GM21526 (cell line): ENCODE data around the gene PRRT4.

Experiments used
- ATAC-seq: cut with Tn5 transposase; IDR thresholded peaks from one replicate; pipeline ENCODE4 v1.9.1; 2021; ENCODE audit warnings: moderate library complexity; ENCODE audit not compliant: unreplicated experiment, low FRiP score

PRRT4 gene

DNA sequence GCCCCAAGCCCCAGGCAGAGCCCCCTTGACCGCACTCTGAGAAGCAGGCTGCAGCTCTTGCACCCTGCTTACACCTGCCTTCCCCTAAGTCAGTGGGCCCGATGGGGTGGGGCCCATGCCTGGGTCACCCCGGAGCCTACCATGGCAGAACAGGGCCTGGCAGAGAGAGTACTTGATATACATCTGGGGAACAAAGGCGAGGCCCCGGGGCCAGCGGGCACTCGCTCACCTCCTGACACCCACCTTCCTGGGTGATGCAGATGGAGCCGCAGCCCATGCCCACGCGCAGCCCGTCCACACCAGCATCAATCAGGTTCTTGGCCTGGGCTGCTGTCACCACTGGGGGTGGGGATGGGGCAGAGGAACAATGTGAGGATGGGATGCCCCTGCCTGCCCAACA is 34.9 kb upstream of the PRRT4 start:
- ATAC-seq = no peak

DNA sequence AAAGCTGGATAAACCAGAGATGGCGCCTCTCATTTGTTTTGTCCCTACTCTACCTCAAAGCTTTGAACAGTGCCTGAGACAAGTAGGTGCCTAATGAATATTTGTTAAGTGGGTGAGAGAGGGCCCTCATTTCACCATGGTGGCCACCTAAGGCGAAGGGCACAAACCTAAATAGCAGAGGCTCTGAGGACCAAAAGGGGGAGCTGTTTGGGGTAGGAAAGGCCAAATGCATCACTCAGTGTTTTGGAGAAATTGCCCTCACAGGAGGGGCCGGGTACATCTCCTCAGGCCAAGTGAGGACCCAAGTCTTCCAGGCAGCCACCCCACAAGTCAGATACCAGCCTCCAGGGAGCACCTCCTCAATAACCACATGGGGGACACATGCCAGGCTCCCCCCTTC is 34.3 kb upstream of the PRRT4 start:
- no peak for ATAC-seq

DNA sequence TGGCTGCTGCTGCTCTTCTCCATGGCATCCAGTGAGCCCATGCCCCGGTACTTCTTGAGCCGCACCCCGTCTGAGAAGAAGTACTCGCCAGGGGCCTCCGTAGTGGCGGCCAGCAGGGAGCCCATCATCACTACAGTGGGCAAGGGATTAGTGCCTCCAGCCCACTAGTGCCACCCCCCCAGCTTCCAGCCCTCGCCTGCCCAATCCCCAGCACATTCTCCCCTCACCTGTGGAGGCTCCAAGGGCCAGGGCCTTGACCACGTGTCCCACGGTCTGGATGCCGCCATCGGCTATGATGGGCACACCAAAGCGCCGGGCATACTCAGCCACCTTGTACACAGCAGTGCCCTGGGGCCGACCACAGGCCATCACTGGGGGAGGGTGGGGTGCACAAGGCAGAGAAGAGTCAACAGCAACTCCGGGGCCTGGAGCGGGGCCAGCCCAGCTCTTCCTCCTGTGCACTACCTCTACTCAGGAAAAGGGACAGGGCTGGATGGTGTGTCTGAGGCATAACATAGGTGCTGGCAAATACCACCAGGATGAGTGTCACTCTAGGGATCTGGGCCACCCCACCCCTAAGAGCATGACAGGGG is 33.5 kb upstream of the PRRT4 start:
- ATAC-seq = no peak

DNA sequence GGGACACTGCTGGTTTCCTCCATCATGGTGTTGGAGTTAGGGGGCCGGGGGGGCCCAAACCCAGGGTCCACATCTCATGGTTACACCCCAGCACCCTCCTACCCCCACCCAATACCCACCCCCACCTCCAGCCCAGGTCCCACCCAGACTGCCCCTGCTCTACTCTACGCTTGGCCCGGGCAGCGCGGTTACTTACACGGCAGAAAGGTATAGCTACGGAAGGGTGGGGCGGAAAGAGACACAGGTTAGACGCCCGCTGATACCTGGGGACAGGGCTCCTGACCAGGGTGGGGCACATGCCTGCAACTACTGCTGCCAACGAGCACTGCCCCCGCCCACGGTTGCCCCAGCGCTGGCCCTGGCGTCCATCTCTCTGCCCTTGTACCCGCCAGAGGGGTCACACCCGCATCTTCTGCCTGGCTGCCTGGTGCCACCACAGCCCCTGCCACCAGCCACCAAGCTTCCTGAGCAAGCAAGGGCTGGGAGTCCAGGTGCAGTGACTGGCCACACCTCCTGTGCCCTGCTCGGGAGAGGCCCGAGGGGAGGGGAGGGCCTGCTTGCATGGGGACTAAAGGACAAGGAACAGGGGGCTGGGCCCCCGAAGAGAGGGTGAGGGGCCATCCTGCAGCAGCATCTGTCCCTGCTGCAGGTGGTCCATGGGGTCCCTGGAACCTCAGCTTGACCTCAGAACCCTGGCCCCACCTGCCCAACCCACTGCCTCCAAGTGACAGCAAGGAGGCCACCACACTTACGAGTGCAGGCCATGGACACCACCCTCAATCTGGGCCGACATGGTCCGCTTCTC is 32.2 kb upstream of the PRRT4 start:
- ATAC-seq = no peak

DNA sequence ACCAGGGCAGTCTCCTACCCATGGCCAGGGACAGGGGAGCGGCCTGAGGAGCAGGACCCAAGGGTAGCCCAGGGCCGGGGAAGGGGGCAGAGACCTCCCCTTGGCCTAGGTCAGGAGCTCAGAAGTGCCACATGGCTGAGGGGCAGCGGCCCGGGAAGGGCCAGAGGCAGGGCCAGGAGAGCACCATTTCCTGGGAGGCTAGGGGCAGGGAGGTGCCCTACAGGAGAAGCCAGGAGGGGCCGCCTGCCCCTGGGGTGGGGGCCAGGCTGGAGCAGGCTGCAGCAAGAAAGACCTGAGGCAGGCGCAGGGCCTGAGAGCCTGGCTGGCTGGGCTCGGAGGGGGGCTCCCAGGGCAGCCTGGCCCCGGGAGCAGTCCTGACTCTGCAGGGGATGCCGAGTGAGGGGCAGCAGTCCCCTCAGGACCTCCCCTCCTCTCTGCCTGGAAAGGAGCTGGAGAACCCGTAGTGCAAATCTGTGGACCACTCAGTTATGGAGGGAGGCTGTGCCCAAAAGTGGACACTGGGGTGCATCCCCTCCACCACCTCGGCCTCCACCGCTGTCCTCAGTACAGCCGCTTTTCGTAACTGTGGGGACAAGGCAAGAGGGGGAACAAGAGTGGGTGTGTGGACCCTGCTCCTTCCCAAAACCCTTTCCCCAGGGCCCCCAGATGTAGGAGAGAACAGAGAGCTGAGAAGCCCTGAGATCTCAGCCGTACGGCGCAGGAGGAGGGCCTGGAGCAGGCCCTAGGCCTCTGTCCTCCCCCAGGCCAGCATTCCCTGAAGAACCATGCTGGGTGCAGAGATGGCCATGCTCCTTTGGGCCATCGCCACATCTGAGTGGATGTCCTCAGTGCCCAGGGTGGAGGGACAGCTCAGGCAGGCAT is 31.2 kb upstream of the PRRT4 start:
- ATAC-seq = no peak

DNA sequence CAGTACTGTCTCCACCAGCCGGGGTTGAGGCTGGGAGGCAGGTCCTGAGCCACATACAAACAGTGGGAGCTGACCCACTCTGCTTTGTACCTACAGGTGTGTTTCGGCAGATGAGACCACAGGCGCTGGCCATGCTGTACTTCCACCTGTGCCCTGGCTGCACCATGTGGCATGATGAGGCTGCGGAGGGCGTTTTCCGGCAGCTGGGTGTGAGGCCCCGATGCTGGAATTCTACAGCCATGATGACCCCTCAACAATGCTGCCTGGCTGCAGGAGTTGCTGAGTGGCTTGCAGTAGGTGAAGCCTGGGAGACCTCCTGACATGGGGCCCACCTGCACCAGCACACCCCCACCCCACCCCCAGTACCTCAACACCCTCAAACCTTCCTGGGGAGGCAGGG is 30.3 kb upstream of the PRRT4 start:
- ATAC-seq = no peak

DNA sequence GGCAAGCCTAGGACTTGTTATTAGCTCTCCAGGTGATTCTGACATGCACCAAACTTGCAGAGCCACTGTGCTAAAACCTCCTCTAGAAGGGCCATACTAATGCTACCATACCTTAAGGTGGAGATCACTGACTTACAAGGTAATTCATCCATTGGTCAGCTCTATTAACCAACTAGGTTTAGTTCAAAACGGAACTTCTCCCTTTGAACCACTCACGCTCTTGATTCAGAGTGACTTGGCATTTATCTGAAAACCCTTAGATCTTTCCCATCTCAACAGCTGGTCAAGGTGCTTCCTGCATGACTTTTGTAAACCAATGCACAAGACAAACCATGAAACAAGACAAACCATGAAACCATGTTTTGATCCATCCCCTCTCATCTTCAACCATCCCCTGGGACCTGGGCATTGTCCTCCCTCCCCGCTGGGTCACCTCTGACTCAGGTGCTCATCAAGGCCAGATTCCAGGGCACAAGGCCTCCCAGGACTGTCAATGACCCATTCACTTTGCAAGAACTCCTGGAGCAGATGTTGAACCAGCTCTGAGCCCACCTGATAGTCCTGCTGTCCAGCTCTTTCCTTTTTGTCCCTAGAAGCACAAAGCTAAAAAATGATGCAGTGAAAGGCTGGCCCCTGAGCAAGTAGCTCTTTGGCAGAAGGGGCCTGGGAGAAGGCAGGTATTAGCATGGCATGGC is 29.5 kb upstream of the PRRT4 start:
- no peak for ATAC-seq

DNA sequence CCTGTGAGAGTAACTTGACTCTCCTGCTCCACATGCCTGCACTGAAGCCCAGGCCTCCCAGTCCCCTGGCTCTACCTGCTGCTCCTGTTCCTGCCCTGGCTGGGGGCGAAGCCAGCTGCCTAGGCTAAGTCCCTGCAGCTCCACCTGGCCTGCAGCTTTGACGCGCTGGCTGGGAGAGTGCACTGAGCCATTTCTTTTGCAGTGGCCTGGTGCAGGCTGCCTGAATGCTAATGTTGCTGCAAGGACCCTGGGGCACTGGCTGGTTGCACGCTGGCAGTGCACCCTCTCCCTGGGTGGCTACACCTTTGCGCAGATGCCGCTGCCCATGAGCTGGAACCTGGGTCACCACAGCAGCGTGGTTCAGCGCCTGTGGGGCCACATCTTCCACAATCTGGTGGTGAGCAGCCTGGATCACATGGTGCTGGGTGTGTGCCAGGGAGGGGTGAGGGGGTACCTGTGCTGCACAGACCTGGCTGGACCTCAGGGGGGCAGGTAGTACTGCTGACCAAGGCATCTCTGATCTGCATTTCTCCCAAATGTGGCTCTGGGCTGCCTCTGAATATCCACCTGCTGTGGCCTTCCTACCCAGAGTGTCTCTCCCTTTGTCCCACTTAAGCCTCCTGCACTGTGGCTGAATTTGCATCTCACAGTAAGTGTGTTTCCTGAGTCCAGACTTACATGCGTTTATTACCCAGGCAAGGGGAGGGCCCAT is 28.3 kb upstream of the PRRT4 start:
- no peak for ATAC-seq

DNA sequence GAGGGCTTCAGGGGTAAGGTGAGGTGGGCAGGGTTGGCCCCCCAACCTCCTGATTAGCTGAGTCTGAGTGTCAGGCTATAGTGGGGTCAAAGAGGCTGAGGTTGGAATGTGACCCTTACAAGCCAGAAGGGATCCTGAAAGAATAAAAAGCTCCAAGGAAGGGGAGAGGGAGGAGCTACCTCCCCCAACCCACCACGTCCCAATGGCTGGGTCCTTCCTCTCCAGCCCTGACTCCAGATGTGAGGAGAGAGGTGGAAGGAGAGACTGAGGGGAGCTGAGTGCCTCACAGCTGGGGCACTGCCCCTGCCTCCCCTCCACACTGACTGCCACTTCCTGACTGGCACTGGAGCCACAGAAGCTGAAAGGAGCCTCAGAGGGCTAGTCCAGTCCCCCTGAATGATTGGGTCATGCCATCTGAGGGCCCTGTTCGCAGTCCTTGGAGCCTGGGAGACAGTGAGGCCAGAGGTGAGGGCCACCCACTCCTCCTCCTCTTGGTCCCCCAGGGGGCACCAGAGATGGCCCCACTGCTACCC is 27.7 kb upstream of the PRRT4 start:
- no peak for ATAC-seq

DNA sequence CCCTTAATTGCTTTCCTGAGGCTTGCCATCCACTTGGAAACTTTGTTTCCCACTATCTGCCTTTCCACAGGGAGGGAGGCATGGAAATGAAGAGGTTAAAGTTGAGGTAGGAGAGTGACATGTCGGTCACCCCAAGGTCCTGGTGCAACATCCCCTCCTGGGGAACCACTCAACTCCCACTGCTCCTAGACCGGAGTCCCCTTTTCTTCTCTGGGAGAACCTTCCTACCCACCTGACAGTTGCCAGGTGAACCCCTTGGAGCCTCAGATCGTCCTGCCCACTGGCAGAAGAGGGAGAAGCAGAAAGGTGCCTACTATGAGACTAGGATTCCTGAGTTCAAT is 26.6 kb upstream of the PRRT4 start:
- ATAC-seq = no peak

DNA sequence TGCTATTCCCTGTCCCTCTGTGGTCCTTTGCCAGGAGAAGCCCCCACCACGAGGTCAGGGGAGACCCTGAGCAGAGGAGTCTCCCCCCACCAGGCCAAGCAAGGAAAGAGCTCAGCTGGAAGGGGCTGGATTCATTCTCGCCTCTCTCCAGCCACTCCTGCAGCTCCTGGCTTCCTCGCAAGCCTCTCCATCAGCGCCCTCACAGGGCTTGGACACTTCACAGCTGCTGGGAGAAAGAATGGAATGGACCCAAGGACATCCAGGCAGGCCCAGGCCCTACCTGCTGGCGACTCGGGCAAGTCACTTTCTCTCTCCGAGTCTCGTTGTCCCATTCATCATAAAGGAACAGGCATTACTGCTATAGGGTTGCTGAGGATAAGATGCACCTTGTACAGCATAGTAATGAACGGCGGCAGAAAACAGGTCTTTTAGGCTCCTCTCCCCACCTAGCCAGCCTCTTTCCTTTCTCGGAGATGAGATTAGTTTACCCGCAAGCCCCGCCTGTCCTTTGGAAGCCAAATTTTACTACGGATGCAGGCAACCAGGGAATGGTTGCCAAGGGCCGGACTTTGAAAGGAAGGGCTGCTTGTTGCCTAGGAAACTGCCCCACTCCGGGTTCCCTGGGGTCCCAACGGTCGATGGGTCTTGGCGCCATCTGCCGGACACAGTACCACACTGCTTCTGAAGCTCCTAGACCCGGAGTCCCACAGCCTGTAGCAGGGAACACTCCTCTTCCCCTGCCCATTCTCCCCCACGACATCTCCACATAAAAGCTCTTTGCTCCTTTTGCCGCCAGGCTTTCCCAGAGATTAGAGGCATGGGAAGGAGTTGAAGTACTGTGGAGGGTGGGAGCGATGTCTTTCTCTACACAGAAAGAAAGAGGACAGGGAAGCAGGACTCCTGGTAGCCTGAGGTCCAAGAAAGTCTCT is 26.0 kb upstream of the PRRT4 start:
- peak; percentile 65 for ATAC-seq

DNA sequence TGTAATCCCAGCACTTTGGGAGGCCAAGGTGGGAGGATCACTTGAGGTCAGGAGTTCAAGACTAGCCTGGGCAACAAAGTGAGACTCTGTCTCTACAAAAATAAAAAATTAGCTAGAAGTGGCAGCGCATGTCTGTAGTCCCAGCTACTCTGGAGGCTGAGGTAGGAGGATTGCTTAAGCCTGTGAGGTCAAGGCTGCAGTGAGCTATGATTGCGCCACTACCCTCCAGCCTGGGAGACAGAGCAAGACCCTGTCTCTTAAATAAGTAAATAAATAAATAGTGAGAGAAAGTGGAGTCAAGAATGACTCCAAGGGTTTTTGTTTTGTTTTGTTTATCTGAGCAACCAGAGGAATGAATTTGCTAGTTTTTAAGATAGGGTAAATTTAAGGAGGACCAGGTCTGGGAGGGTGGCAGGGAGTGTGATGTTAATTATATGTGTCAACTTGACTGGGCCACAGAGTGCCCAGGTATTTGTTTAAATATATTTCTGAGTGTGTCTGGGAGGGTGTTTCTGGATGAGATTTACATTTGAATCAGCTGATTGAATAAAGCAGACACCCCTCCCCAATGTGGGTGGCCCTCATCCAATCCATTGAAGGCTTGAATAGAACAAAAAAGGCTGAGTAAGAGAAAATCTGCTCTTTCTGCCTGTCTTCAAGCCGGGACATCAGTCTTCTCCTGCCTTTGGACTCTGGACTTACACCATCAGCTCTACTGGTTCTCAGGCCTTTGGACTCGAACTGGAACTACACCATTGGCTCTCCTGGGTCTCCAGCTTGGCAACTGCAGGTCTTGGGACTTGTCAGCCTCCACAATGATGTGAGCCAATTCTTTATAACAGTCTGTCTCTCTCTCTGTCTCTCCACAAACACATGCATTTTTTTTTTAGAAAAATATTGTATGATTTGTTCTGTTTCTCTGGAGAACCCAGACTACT is 24.8 kb upstream of the PRRT4 start:
- ATAC-seq = no peak

DNA sequence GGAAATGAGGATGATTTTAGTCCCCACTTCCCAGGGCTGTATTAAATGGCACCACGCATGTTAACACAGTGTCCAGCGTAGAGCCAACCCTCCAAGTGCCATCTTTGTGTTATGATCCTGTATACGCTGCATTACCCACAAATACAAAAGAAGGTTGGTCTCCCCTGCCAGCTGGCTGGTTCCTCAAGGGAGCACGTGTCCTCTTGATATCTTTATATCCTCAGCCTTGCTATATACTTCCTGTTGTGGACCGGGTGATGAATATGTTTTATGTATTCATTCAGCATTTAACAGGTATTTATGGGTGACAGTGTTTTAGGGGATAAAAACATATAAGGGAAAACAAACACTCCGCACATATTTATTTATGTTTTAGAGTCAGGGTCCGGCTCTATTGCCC is 23.2 kb upstream of the PRRT4 start:
- ATAC-seq = no peak

DNA sequence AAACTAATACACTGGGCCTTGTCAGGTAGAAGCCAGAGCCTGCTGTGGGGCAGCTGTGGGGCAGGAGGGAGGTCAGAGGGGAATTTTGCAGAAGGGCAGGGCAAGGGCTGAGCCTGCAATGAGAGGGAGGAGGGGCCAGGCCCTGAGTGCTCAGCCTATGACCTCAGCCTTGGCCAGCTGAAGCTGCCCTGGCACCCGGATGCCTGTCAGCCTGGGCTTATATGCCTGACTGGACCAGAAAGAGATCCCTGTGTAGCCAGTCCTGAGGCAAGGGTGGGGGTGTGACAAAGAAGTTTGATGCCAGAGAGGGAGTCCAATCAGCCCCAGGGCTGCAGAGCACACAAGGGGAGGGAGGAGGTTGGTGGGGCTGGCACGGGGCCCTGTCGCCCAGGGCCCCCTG is 22.3 kb upstream of the PRRT4 start:
- no peak for ATAC-seq

DNA sequence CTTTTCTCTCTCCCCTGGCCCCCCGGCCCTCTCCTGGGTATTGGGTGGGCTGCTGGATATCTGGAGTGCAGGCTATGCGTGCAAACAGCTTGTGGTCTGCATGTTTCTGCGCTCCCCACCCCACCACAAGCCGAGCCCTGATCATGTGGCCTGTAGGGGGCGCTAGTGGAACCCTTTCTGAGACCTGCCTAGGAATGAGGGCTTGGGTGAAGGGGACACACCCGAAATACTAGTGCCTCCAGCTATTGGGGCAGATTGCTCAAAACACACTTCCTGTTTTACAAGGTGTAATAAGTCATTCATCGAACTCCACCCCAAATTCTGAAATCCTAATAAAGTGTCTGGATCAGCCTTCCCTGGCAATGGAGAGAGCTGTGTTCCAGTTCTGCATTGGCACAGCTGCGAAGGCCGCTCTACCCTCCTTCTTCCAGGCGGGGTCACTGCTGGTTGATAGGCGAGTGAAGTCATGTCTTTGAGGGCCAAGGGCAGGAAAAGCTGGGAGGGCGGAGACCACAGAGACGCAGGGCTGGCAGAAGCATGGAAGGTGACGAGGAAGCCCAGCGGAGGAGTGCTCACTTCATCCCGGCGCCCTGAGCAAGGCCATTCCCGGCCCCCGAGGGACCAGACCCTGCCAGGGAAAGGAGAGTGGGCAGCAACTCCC is 19.8 kb upstream of the PRRT4 start:
- no peak for ATAC-seq

DNA sequence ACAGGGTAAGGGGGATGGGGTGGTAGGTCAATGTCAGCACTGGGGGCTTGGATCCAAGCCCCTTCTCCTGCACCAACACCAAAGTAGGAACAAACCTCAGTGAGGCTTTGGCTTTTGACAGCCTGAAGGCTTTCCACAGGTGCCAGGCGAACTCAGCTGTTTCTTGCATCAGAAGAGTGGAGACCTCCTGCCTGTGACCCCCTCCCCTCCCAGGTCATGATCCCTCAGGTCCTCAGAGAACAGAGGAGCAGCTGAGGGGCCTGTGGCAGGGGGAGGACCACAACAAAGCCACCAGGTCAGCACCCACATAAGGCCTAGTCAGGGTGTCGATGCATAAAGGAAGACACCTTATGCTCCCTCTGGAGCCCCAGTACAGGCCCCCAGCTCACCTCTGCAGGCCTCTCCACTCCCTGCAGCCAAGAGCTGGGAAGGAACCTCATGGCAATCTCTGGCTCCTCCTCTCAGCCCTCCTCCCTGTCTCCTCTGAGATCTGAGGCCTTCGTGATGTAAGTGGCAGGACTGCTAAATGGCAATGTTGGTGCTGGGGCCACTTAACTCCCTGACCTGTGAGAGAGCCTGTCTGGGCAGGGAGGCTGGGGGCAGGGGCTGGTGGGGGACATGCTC is 19.1 kb upstream of the PRRT4 start:
- ATAC-seq = no peak

DNA sequence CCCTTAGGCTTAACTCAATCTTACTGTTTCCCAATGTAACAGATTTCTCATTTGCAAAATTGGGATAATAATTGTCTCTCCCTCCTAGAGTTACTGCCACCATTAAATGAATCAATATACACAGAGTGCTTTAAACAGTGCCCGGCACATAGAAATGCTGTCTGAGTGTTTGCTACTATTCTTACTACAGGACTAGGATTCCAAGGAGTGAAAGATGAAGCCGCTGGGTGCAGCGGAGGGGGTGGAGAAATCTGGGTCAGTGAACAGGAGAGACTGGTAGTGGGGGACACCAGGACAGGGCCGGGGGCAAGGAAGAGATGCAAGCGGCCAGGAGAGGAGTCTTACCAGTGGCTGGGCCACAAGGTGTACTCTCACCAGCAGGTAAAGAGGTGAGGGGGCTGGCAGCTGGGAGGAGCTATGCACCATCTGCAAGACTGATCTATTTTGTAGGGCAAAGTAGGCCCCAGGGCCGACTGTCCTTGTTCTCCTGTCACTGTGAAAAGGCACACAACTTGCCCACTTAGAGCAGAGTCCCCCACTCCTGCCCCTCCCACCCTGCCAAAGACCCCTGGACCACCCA is 18.5 kb upstream of the PRRT4 start:
- ATAC-seq = no peak
